ENCODE results near the gene SH3BP4.

SH3BP4 gene

GRCh38 chr2:235063471-235063961 lies 111.7 kb downstream of the SH3BP4 start:
- no peak for DNase-seq

GRCh38 chr2:235064976-235065375 lies 113.2 kb downstream of the SH3BP4 start:
- DNase-seq: no peak

DNA sequence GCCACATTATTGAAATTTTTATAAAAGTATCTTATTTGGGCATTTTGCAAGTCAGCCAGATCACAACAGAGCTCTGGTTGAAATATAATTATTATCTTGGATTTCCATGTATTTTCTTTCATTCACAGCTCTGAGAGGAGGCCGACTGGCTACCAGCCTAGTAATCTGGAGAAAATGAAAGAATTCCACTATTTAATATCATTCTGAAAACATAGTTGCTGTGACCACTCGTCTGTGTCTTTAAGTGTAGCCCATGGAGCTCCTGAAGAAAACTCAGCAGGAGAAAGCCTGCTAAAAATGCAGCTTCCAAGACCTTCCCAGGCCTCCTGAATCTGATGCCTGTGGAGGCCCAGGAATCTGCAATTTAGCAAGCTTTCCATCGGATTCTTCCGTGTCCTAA lies 114.7 kb downstream of the SH3BP4 start:
- no peak for DNase-seq

DNA sequence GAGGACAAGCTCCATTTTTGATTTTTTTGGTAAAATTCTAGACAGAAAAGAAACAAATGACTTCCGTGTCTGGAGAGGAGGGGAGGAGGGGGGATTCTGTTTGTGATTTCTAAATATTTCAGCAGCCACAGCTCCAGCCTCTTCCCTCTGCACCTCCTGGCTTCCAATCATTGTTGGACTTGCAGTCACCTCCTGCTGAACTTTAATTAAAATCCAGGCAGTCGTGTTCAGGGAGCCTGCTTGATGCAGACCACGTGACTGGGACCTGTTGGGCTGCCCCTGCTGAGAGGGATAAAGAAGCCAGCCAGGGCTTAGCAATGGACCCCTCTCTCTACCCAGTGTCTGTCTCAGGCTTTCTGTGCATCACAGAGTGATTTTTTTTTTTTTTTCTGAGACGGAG lies 115.1 kb downstream of the SH3BP4 start:
- DNase-seq: no peak

DNA sequence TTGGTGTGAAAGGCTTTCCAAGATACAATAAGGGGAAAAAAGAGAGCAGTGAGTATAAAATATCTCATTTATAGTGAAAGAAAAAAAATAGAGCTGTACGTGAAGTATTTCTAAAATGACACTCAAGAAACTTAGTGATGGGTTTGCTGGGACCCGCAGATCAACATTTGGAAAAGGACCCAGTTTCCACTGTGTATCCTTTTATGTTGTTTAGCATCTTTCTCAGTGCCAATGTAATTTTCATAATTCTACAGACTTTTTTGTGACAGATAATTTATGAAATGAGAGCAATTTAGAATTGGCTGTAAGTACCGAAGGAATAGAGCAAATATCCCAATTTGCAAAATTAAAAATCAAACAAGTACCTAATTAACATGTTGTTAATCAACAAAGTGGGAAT lies 116.9 kb downstream of the SH3BP4 start:
- DNase-seq: no peak

DNA sequence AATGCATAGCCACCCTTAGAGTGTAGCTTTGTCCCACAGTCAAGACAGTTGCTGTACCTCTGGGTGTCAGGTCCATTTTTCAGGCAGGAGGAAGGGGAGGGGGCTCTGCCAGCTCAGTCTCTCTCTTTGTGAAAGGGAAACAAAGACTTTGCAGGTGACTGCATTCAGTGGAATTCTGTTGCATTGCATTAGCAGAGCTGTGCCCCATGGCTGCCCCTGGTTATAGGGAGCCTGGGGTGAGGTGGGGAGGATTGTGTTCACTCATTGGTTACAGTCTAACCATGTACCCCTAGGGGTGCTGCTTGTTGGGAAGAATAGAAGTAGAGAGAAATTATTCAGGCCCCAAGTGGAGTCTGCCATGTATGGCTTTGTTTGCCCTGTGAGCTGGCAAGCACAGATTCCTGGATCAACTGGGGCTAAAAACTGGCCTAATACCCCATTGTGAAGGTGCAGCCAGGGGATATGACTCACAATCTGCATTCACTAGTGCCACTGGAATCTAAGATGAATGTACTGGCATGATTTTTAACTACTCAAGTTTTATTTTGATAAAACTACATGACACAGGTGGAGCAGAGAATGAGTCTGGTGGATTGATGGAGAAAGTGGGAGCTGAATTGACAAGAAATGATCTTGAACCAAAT lies 118.4 kb downstream of the SH3BP4 start:
- DNase-seq: no peak

GRCh38 chr2:235073868-235074413 lies 122.1 kb downstream of the SH3BP4 start:
- no peak for DNase-seq

DNA sequence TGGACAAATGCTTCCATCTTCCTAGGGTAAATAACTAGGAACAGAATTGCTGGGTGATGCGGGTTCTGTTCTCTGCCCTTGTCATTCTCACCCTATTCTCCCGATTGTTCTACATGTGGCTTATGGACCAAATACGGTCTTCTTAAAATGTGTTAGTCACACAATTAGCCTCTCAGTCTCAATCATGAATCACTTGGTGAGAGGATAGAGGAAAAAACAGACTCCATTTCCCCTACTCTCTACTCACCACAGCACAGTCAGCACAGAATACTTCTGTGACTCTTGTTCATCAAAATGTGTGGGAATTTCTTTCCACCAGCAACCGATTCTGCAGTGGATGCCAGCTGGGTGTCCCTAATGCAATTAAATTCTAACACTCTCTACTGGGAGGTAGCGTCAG lies 125.2 kb downstream of the SH3BP4 start:
- no peak for DNase-seq

- DNase-seq: no peak
These were observed 126.4 kb downstream of the SH3BP4 start for GRCh38 chr2:235078182-235078581.

DNA sequence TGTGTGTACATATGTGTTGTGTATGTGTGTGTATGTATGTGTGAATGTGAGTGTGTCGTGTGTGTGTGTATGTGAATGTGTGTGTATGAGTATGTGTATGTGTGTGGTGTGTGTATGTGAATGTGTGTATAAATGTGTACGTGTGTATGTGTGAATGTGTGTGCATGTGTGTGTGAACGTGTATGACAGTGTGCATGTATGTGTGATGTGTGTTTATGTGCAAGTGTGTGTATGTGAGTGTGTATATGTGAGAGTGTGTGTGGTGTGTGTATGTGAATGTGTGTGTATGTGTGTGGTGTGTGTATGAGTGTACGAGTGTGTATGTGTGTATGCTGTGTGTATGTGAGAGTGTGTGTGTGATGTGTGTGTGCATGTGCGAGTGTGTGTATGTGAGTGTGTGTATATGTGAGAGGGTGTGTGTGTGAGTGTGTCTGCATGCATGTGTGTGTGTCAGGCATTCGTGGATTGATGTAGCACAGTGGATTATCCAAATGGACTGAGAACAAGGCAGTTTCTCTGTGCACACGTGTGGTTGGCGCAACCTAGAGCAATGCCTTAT lies 127.2 kb downstream of the SH3BP4 start:
- no peak for DNase-seq

DNA sequence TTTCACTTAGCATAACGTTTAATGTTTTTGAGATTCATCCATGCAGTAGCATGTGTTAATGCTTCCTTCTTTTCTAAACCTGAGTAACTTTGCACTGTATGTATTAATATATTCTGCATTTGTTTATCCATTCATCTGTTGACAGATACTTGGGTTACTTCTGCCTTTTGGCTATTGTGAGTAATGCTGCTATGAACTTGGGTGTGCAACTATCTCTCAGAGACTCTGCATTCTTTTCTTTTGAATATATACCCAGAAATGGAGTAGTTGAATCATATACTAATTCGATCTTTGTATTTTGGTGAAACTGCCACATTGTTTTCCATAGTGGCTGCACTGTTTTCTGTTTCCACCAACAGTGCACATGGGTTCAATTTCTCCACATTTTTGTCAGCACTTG lies 128.3 kb downstream of the SH3BP4 start:
- DNase-seq: no peak

GRCh38 chr2:235082578-235083338 lies 130.9 kb downstream of the SH3BP4 start:
- DNase-seq: no peak

DNA sequence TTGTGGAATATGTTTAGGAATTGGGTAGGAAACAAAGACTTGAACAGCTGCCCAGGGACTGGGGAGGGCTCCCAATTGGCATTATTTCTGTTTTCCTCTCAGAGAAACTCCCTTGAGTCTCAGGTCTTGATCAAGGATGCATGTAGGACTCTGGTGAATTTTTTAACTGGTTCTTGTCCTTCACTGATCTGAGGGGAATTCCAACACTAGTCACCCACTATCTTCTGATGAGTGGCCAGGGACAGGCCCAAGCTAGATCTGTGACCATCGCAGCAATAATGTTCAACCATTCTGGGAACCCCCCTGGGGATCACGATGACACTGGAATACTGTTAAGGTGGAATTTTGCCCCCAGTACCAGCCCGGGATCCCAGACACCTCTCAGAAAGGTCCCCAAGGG lies 132.0 kb downstream of the SH3BP4 start:
- DNase-seq: no peak

- no peak for DNase-seq
These were observed 132.6 kb downstream of the SH3BP4 start for GRCh38 chr2:235084424-235084823.

- no peak for DNase-seq
These were observed 133.7 kb downstream of the SH3BP4 start for GRCh38 chr2:235085476-235085875.

GRCh38 chr2:235086481-235087184 lies 134.8 kb downstream of the SH3BP4 start:
- DNase-seq: no peak

DNA sequence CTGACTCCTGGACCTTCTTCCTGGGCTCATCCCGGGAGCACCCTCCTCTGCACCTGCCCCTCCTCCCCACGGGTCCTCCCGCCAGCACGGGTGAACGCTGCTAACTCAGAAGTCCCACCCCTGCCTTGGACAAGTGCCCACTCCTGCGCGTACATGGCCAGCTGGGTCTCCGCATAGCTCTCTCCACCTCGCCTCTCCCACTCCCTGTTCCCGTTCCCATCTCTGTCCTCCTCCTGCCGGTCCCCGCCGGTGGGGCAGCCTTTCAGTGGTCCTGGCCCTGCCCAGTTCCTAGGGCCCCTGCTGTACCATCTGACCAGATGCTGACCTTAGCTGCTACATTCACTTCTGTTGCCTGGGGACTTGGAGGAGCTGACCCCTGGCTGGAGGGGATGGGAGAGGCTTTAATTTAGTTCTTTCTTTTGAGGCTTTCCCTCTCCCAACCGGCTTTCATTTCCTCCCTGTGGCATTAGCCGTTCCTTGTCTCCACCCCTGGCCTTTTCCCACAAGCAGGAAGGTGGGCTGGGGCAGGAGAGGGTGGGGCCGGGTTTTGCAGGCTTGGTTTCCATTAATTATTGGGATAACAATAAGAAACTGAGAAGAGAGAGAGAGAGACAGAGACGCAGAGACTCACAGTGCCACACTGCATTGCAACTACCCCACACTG lies 136.1 kb downstream of the SH3BP4 start:
- DNase-seq: no peak

GRCh38 chr2:235088496-235088921 lies 136.7 kb downstream of the SH3BP4 start:
- DNase-seq: no peak

- DNase-seq: no peak
These were observed 139.6 kb downstream of the SH3BP4 start for GRCh38 chr2:235091421-235091820.

- DNase-seq: no peak
These were observed 140.2 kb downstream of the SH3BP4 start for GRCh38 chr2:235091983-235092382.

GRCh38 chr2:235092433-235093223 lies 140.8 kb downstream of the SH3BP4 start:
- no peak for DNase-seq

- DNase-seq: no peak
These were observed 142.6 kb downstream of the SH3BP4 start for GRCh38 chr2:235094457-235094856.

All from CD4-positive, alpha-beta T cell treated with Interleukin-21 for 1 hour (primary cell).